Esophagus muscularis mucosa (tissue), 4 donors: ENCODE data around the gene IGFLR1. TPM values are rescaled to one million over a fixed set of nuclear protein-coding genes. Genes with fewer than 3 reads are reported as not detected.

Experiments used
- DNase-seq: peaks from one replicate; pipeline ENCODE4 v3.0.0-alpha.2; 2017; ENCODE audit errors: extremely low spot score
- H3K27ac ChIP-seq, 4 donors: fragments of 200-600 bp; sonication (generic); replicated peaks in 1 of 4; 1 replicate in 3 of 4; 2 replicates in 1 of 4; pipeline ENCODE4 v1.5.1; 2016 to 2019; ENCODE audit warnings: mild to moderate bottlenecking in 1 of 4
- H3K27me3 ChIP-seq, 4 donors: fragments of 200-600 bp; sonication (generic); one replicate each; pipeline versions ENCODE4 v1.5.1 to v1.6.0; 2016 to 2019
- H3K36me3 ChIP-seq, 4 donors: fragments of 200-600 bp; sonication (generic); one replicate each; pipeline ENCODE4 v1.5.1; 2016 to 2019
- H3K4me1 ChIP-seq, 4 donors: fragments of 200-600 bp; sonication (generic); one replicate each; pipeline ENCODE4 v1.5.1; 2016 to 2019
- H3K4me3 ChIP-seq, 4 donors: fragments of 200-600 bp; sonication (generic); 1 replicate in 2 of 4; 2 replicates in 2 of 4; pipeline ENCODE4 v1.5.1; 2016 to 2019; ENCODE audit warnings: mild to moderate bottlenecking in 4 of 4, moderate library complexity in 1 of 4
- H3K9me3 ChIP-seq, 4 donors: fragments of 200-600 bp; sonication (generic); 1 replicate in 3 of 4; 2 replicates in 1 of 4; pipeline ENCODE4 v1.5.1; 2016 to 2019
- CTCF ChIP-seq, 3 experiments: fragments of 200-600 bp in 2 of 3; fragments of 450-650 bp in 1 of 3; sonication (generic) in 2 of 3; IDR thresholded peaks; one replicate each; pipeline ENCODE4 v1.5.1; 2017 to 2019; ENCODE audit warnings: antibody characterized with exemption in 3 of 3, mild to moderate bottlenecking in 2 of 3, moderate library complexity in 1 of 3
- EP300 ChIP-seq: sonication (generic); formaldehyde crosslinking; IDR thresholded peaks from one replicate; pipeline ENCODE4 v1.6.1; 2017; ENCODE audit warnings: antibody characterized with exemption
- POLR2A ChIP-seq: fragments of 450-650 bp; IDR thresholded peaks from one replicate; pipeline ENCODE4 v1.6.1; 2017; ENCODE audit warnings: antibody characterized with exemption, moderate library complexity, mild to moderate bottlenecking, low read depth
- POLR2AphosphoS5 ChIP-seq, 2 donors: sonication (generic); formaldehyde crosslinking; IDR thresholded peaks; one replicate each; pipeline ENCODE4 v1.6.1; 2017; ENCODE audit warnings: antibody characterized with exemption in 2 of 2
- WGBS: methylation state at CpG from one replicate; pipeline ENCODE4 v1.1.5; 2018; 5-methylcytosine and 5-hydroxymethylcytosine counted together
- intact Hi-C: fragments of 100-400 bp; cut with DNase I; formaldehyde crosslinking; loops from one replicate; pipeline ENCODE4 v1.15.1; 2023
- total RNA-seq, 4 donors: library from RNA; depleted of rRNA; stranded (reverse); fragments of >200 nt; gene quantifications; one replicate each; pipeline versions ENCODE4 v1.1.0 to v1.2.1, GENCODE V29; 2016

Gene IGFLR1
- total RNA-seq, 4 donors from 2014 or later = 1.7 to 8.1 (median 5.9) TPM

DNA sequence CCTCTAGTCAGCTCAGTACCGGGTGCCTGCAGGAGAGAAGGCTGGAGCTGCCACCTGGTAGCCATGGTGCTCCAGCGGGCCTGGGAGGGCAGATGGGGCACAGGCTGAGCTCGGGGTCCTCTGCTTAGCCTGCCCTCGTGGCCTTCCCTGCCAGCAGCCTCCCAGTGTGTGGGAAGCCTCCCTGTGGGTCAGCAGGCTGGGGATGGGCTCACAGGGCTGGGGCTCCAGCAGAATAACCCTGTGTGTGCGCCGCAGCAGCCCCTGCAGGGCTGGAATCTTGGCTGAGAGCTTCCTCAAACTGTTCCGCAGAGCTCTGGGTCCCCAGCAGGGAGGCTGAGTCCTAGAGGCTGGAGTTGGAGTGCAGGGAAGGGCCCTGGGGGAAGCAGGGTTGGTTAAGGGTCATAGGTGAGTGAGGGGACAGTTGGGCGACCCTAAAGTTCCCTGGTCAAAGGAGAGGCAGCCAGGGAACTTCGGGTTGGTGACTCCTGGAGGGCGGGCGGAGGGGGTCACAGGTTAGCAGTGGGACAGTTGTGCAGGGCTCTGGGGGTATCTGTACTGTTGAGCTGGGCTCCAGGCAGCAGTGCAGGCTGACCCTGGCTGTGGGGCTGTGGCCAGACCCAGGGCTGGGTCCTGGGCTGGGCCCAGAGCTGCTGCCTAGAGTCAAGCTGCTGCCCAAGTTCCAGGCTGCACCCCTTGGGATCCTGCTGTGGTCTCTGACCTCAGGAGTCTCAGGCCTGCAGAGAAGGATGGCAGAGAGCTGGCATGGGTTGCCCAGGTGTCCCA lies 47.1 kb upstream of the IGFLR1 start:
- H3K9me3 ChIP-seq = no peaks in the 10 kb centered on the region
- peaks cover 0 to 15% (median 0%) of the 10 kb centered on the region in 4 donors for H3K27me3 ChIP-seq
- H3K36me3 ChIP-seq = peaks cover 0 to 25% (median 9%) of the 10 kb centered on the region in 4 donors
- no peak overlapping the region for H3K4me3 ChIP-seq
- no peak for DNase-seq
- WGBS = 83% methylated on average over 4 of the region's 11 CpGs
- H3K4me1 ChIP-seq = no peaks in the 10 kb centered on the region
- intact Hi-C loops = loop anchor here (10.0 kb wide), 1 partner anchor 65 kb away; the partner anchor contains the start of genes KIRREL2 and NPHS1
- H3K27ac ChIP-seq = no peak overlapping the region
- TF ChIP-seq CTCF (IDR thresholded peaks at IDR 0.05) (no peak), POLR2A (no peak), POLR2AphosphoS5 (IDR thresholded peaks at IDR 0.05) (no peak), EP300 (no peak)

GRCh38 chr19:35788205-35788960 lies 46.1 kb upstream of the IGFLR1 start:
- 81% methylated on average over 12 of the region's 12 CpGs for WGBS
- DNase-seq = no peak
- Histone ChIP-seq H3K27ac (no peak overlapping the region), H3K36me3 (peaks cover 0 to 35% (median 13%) of the 10 kb centered on the region in 4 donors), H3K9me3 (no peaks in the 10 kb centered on the region), H3K27me3 (peaks cover 0 to 15% (median 0%) of the 10 kb centered on the region in 4 donors), H3K4me3 (no peak overlapping the region), H3K4me1 (no peaks in the 10 kb centered on the region)
- intact Hi-C loops = loop anchor here (10.0 kb wide), 1 partner anchor 66 kb away; the partner anchor contains the start of genes KIRREL2 and NPHS1
- TF ChIP-seq CTCF (IDR thresholded peaks at IDR 0.05) (no peak), POLR2AphosphoS5 (IDR thresholded peaks at IDR 0.05) (no peak), POLR2A (no peak), EP300 (no peak)

GRCh38 chr19:35787227-35787799 lies 45.1 kb upstream of the IGFLR1 start:
- 89% methylated on average over 12 of the region's 15 CpGs for WGBS
- H3K9me3 ChIP-seq = no peaks in the 10 kb centered on the region
- no peak overlapping the region for H3K27ac ChIP-seq
- no peaks in the 10 kb centered on the region for H3K4me1 ChIP-seq
- DNase-seq = no peak
- intact Hi-C loops = loop anchor here (10.0 kb wide), 1 partner anchor 67 kb away; the partner anchor contains the start of genes KIRREL2 and NPHS1
- TF ChIP-seq CTCF (IDR thresholded peaks at IDR 0.05) (no peak), POLR2AphosphoS5 (IDR thresholded peaks at IDR 0.05) (no peak), POLR2A (no peak), EP300 (no peak)
- no peak overlapping the region for H3K4me3 ChIP-seq
- H3K36me3 ChIP-seq = peaks cover 0 to 45% (median 17%) of the 10 kb centered on the region in 4 donors
- H3K27me3 ChIP-seq = peaks cover 0 to 10% (median 0%) of the 10 kb centered on the region in 4 donors

DNA sequence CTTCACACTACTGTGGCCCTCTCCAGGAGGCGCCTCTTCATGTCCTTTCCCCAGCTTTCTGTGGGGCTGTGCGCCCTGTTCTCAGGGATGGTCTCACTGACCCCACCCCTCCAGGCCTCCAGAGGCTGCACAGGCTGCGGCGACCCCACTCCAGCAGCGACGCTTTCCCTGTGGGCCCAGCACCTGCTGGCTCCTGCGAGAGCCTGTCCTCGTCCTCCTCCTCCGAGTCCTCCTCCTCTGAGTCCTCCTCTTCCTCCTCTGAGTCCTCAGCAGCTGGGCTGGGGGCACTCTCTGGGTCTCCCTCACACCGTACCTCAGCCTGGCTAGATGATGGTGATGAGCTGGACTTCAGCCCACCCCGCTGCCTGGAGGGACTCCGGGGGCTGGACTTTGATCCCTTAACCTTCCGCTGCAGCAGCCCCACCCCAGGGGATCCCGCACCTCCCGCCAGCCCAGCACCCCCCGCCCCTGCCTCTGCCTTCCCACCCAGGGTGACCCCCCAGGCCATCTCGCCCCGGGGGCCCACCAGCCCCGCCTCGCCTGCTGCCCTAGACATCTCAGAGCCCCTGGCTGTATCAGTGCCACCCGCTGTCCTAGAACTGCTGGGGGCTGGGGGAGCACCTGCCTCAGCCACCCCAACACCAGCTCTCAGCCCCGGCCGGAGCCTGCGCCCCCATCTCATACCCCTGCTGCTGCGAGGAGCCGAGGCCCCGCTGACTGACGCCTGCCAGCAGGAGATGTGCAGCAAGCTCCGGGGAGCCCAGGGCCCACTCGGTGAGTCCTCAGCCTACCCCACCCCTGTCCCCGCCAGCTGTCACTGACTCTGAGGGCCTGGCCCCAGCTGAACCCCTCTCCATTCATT lies 44.3 kb upstream of the IGFLR1 start:
- no peaks in the 10 kb centered on the region for H3K9me3 ChIP-seq
- 90% methylated on average over 27 of the region's 31 CpGs for WGBS
- no peaks in the 10 kb centered on the region for H3K4me1 ChIP-seq
- TF ChIP-seq EP300 (no peak), POLR2AphosphoS5 (IDR thresholded peaks at IDR 0.05) (no peak), POLR2A (no peak), CTCF (IDR thresholded peaks at IDR 0.05) (no peak)
- H3K36me3 ChIP-seq = peaks cover 0 to 52% (median 24%) of the 10 kb centered on the region in 4 donors
- H3K27ac ChIP-seq = no peak overlapping the region
- H3K4me3 ChIP-seq = no peak overlapping the region
- intact Hi-C loops = loop anchor here (10.0 kb wide), 1 partner anchor 68 kb away; the partner anchor contains the start of genes KIRREL2 and NPHS1
- peaks cover 0 to 10% (median 0%) of the 10 kb centered on the region in 4 donors for H3K27me3 ChIP-seq
- DNase-seq = no peak
